ENCODE measurements around the gene MEIOC. TPM values are rescaled to one million over a fixed set of nuclear protein-coding genes. Genes with fewer than 3 reads are reported as not detected.
"Not testable (repeated sequence)": the region's sequence is repeated elsewhere in the genome, so short reads cannot be mapped to it uniquely, and the experiment has no call there.

Gene MEIOC
- total RNA-seq, 1 experiment from 2014 or later = 0.95 TPM

DNA sequence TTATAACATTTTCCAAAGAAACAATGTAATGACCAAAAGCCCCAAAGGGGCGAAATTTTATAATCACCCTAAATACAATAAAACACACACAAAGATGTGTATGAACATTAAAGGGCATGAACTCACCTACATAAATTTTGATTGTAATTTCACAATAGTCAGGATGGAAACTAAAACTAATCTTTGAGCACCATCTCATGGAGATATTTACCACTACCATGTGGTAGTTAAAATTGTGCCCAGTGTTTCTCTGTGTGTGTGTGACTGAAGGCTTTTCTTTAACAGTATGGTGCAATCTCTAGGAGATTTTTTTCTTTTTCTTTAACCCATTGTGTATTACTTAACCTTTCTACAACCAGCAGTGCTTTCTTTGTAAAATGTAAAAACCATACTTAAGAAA is 19.7 kb upstream of the MEIOC start:
- Histone ChIP-seq H3K4me3 (no peak overlapping the region), H3K27me3 (no peaks in the 10 kb centered on the region; the same call in 1 of the 2 replicates), H3K36me3 (no peaks in the 10 kb centered on the region), H3K9me3 (no peaks in the 10 kb centered on the region)
- DNase-seq = no peak

- no peak for DNase-seq
- no peaks in the 10 kb centered on the region; the same call in 1 of the 2 replicates for H3K27me3 ChIP-seq
- no peaks in the 10 kb centered on the region for H3K36me3 ChIP-seq
- no peaks in the 10 kb centered on the region for H3K9me3 ChIP-seq
- no peak overlapping the region for H3K4me3 ChIP-seq
These were observed 19.2 kb upstream of the MEIOC start for GRCh38 chr17:44637066-44637465.

DNA sequence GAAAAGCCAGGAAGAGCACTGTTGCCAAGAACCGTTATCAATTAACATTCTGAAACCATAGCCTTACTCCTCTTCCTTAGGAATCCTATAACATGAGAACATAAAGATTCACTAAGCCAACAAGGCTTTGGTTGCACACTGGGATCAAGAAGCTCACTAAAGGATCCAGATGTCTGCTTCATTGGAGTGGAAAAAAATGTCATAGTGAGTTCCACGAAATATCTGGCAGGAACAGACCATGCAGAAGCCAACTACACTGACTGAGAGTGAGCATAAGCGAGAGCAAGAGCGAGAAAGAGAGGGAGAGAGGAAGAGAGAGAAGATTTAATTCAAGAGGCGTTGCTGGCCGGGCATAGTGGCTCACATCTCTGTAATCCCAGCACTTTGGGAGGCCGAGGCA is 13.4 kb upstream of the MEIOC start:
- Histone ChIP-seq H3K36me3 (no peaks in the 10 kb centered on the region), H3K4me3 (no peak overlapping the region), H3K9me3 (no peaks in the 10 kb centered on the region), H3K27me3 (no peaks in the 10 kb centered on the region)
- DNase-seq = no peak

DNA sequence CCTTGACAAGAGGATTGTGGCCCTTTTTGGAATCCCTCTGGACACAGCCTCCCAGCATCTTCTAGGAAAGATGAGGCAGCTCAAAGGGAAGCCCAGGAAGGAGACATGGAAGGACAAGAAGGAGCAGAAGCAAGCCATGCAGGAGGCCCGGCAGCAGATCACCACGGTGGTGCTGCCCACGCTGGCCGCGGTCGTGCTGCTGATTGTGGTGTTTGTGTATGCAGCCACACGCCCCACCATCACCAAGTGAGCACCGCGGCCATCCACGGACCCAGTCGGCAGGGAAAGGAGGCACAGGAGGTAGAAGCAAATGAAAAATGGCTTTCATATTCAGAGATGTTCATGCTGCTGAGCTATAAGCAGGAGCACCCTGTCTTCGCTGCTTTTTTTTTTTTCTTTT is 10.9 kb upstream of the MEIOC start:
- Histone ChIP-seq H3K36me3 (no peaks in the 10 kb centered on the region), H3K27me3 (no peaks in the 10 kb centered on the region), H3K9me3 (no peaks in the 10 kb centered on the region), H3K4me3 (no peak overlapping the region)
- no peak for DNase-seq

DNA sequence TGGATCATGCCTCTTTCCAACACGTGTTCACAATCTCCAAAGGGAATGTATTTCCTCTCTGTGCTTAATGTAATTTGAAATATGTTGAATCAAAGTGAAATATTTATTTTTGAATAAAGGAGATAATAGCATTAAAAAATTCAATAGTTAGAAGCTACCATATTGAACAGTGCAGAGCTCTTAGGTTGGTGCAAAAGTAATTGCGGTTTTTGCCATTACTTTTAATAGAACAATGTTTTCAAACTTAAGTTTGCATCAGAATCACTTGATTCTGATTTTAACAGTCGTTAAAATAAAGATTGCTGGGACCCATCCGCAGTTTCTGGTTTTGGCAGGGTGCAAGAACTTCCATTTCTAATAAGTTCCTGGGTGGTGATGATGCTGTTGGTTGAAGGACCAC is 10.0 kb upstream of the MEIOC start:
- DNase-seq = no peak
- no peaks in the 10 kb centered on the region for H3K36me3 ChIP-seq
- H3K27me3 ChIP-seq = peaks cover 3% of the 10 kb centered on the region

GRCh38 chr17:44647736-44648135 is 8.5 kb upstream of the MEIOC start:
- H3K4me3 ChIP-seq = no peak overlapping the region
- peaks cover 3% of the 10 kb centered on the region for H3K27me3 ChIP-seq
- H3K9me3 ChIP-seq = no peaks in the 10 kb centered on the region
- H3K36me3 ChIP-seq = no peaks in the 10 kb centered on the region
- DNase-seq = no peak

More for the DNA sequence above, 10.0 kb upstream of the MEIOC start:
- Histone ChIP-seq H3K4me3 (no peak overlapping the region), H3K9me3 (no peaks in the 10 kb centered on the region)

DNA sequence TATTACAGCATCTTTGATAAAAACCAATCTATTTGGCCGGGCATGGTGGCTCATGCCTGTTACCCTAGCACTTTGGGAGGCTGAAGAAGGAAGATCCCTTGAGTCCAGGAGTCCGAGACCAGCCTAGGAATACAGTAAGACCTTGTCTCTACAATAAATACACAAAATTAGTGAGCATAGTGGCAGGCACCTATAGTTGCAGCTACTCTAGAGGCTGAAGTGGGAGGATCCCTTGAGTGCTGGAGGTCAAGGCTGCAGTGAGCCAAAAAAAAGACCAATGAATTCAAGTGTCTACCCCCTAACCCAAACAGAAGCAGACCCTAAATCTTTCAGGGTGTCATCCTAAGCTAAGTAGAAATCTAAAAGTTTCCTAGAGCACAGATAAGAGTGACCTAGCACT is 7.3 kb upstream of the MEIOC start:
- Histone ChIP-seq H3K4me3 (no peak overlapping the region), H3K27me3 (peaks cover 3% of the 10 kb centered on the region), H3K9me3 (no peaks in the 10 kb centered on the region), H3K36me3 (no peaks in the 10 kb centered on the region)
- DNase-seq = no peak

- Histone ChIP-seq H3K9me3 (no peaks in the 10 kb centered on the region), H3K4me3 (no peak overlapping the region), H3K36me3 (no peaks in the 10 kb centered on the region), H3K27me3 (peaks cover 8% of the 10 kb centered on the region)
- no peak for DNase-seq
These were observed 5.0 kb upstream of the MEIOC start for GRCh38 chr17:44651228-44651627.

DNA sequence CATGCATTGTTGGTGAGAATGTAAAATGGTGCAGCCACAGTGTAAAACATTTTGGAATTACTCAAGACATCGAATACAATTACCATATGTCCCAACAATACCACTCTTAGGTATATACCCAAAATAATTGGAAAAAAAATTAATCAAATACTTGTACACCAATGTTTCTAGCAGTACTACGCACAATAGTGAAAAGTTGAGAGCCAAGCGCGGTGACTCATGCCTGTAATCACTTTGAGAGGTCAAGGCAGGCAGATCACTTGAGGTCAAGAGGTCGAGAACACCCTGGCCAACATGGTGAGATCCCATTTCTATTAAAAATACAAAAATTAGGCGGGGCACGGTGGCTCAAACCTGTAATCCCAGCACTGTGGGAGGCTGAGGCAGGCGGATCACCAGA is 3.5 kb upstream of the MEIOC start:
- no peaks in the 10 kb centered on the region for H3K36me3 ChIP-seq
- H3K27me3 ChIP-seq = peaks cover 20% of the 10 kb centered on the region
- no peak overlapping the region for H3K4me3 ChIP-seq
- no peak for DNase-seq
- no peaks in the 10 kb centered on the region for H3K9me3 ChIP-seq

DNA sequence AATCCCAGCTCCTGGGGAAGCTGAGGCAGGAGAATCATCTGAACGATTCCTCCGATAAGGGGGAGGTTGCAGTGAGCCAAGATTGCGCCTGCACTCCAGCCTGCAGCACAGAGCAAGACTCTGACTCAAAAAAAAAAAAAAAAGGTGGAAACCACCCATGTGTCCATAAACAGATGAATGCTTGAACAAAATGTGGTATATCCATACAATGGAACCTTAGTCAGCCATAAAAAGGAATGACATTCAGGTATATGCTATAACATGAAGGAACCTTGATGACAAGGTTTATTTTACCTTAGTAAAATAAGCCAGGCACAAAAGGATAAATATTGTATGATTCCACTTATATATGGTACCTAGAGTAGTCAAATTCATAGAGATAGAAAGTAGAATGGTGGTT is 2.9 kb upstream of the MEIOC start:
- Histone ChIP-seq H3K9me3 (no peaks in the 10 kb centered on the region), H3K4me3 (no peak overlapping the region), H3K36me3 (no peaks in the 10 kb centered on the region), H3K27me3 (peaks cover 20% of the 10 kb centered on the region)
- no peak for DNase-seq

GRCh38 chr17:44653954-44654353 is 2.3 kb upstream of the MEIOC start:
- Histone ChIP-seq H3K36me3 (no peaks in the 10 kb centered on the region), H3K9me3 (no peaks in the 10 kb centered on the region), H3K4me3 (no peak overlapping the region), H3K27me3 (peaks cover 20% of the 10 kb centered on the region)
- no peak for DNase-seq

DNA sequence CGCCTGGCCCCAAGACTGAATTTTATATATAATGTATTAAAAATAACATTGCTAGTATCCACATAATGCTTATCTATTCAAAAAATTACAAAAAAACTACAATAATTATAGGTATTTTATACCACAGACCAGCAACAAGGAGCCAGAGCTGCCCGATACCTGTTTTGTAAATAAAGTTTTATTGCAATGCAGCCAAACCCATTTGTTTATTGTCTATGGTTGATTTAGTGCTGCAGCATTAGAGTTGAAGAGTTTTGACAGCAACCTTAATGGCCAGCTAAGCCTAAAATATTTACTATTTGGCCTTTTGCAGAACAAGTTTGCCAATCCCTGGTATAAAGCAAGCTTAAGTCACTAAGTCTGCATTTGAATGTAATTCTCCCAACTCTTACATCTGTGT is 5.6 kb downstream of the MEIOC start:
- no peak for DNase-seq

GRCh38 chr17:44663095-44663494 is 6.8 kb downstream of the MEIOC start:
- peaks cover 2% of the 10 kb centered on the region for H3K27me3 ChIP-seq
- DNase-seq = no peak
- H3K9me3 ChIP-seq = no peaks in the 10 kb centered on the region
- H3K36me3 ChIP-seq = no peaks in the 10 kb centered on the region
- H3K4me3 ChIP-seq = no peak overlapping the region

More for the DNA sequence above, 5.6 kb downstream of the MEIOC start:
- no peaks in the 10 kb centered on the region for H3K36me3 ChIP-seq
- peaks cover 10% of the 10 kb centered on the region for H3K27me3 ChIP-seq
- no peak overlapping the region for H3K4me3 ChIP-seq
- no peaks in the 10 kb centered on the region for H3K9me3 ChIP-seq

DNA sequence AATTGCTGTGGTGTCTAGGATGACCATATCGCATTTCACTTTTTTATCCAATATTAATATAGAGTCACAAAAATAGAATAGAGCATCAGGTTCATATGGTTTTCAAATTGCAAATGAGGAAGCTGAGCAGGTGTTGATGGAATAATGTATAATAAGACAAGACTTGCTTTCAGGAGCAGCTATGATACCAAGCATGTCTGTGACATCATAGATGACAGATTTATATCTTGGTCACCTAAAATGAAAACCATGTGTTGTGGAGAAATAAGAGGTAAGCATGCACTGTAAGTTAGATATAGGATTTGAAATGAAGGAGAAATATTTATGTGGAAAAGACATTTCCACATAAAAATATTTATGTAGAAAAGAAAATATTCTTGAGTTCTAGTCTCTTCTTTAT is 8.6 kb downstream of the MEIOC start:
- Histone ChIP-seq H3K4me3 (no peak overlapping the region), H3K27me3 (peaks cover 4% of the 10 kb centered on the region)
- no peak for DNase-seq

DNA sequence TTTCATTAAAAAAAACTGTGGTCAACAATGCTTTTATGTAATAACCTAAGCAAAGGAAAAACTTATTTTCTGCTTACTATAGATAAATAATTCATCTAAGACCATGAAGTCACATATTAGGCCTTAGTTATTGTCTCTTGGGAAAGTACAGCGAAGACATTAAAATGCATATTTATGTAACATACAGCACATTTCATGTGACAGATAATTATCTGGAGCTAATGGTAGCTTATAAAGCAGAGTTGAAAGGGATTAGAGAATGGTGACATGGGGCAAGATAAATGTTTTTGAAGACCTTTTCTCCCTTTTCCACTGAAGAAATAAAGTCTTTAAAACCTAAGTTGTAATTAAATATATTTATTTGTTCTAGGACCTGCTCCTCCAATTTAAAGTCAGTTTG is 9.7 kb downstream of the MEIOC start:
- Histone ChIP-seq H3K27me3 (peaks cover 4% of the 10 kb centered on the region), H3K4me3 (no peak overlapping the region), H3K9me3 (no peaks in the 10 kb centered on the region), H3K36me3 (no peaks in the 10 kb centered on the region)
- DNase-seq = no peak

More for the DNA sequence above, 8.6 kb downstream of the MEIOC start:
- H3K36me3 ChIP-seq = no peaks in the 10 kb centered on the region
- no peaks in the 10 kb centered on the region for H3K9me3 ChIP-seq

- Histone ChIP-seq H3K27me3 (peaks cover 2% of the 10 kb centered on the region; the same call in 1 of the 2 replicates), H3K36me3 (no peaks in the 10 kb centered on the region), H3K4me3 (no peak overlapping the region), H3K9me3 (no peaks in the 10 kb centered on the region)
- no peak for DNase-seq
These were observed 16.3 kb downstream of the MEIOC start for GRCh38 chr17:44672479-44673093.

DNA sequence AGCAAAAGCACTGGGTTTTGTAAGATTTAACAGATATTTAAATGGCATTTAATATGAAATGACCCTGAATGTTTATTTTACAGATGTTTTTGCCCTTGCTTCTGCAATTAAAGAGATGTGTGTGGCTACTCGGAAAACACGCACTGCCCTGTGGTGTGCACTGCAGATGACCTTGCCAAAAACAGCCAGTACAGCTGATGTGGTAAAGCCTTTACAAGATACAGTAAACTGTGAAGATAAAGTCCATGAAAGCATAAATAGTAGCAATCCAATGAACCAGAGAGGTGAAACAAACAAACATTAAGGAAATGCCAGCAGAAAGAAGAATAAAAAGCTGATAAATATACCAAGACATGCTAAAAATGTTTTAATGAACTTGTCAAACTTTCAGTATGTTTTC is 17.6 kb downstream of the MEIOC start:
- DNase-seq = no peak
- Histone ChIP-seq H3K27me3 (no peaks in the 10 kb centered on the region), H3K9me3 (no peaks in the 10 kb centered on the region), H3K36me3 (peaks cover 5% of the 10 kb centered on the region), H3K4me3 (no peak overlapping the region)

GRCh38 chr17:44677136-44677535 is 20.9 kb downstream of the MEIOC start:
- Histone ChIP-seq H3K4me3 (no peak overlapping the region), H3K9me3 (no peaks in the 10 kb centered on the region), H3K27me3 (no peaks in the 10 kb centered on the region), H3K36me3 (peaks cover 18% of the 10 kb centered on the region)
- DNase-seq = no peak

- not testable (repeated sequence) for H3K27me3 ChIP-seq, H3K9me3 ChIP-seq, H3K4me3 ChIP-seq, DNase-seq
- peaks cover 29% of the 10 kb centered on the region for H3K36me3 ChIP-seq
These were observed 27.0 kb downstream of the MEIOC start for GRCh38 chr17:44683303-44683702.

All from MG63 (cell line).